Activated CD4-positive, alpha-beta T cell treated with anti-CD3 and anti-CD28 coated beads for 48 hours (primary cell): ENCODE measurements around the gene FASTKD1.
A peak's percentile ranks its signal among the peaks of the same experiment; 100 is the strongest.
"Not testable (repeated sequence)": the region's sequence is repeated elsewhere in the genome, so short reads cannot be mapped to it uniquely, and the experiment has no call there.

Source experiments
- DNase-seq: peaks from one replicate; pipeline ENCODE4 v3.0.0-alpha.2; 2020

The FASTKD1 gene

DNA sequence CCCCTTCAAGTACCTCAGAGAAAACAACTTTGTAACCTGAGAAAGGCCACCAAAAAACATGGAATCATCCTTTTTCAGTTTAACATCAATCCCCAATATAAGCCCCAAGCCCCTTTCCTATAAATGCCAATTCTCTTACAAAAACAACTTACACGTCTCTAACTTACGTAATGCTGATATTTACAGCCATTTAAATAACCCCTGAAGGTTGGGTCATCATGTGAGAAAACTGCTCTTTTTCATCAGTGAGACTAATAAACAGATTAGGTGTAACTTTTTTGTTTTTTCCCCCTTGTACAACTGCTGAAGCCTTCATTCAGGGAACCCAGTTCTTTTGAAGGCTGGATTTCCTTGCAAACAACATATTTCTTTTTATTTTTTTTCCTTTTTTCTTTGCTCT is 3.7 kb downstream of the FASTKD1 start:
- DNase-seq: no peak

DNA sequence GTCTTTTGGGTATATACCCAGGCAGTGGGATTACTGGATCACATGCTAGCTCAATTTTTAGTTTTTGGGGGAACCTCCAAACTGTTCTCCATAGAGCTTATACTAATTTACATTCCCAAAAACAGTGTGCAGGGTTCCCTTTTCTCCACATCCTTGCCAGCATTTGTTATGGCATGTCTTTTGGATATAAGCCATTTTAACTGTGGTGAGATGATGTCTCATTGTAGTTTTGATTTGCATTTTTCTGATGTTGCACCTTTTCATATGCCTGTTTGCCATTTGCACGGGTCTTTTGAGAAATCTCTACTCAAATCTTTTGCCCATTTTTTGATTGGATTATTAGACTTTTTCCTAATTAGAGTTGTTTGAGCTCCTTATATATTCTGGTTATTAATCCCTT is 8.0 kb downstream of the FASTKD1 start:
- DNase-seq: no peak

GRCh38 chr2:169562519-169562918 is 11.1 kb downstream of the FASTKD1 start:
- DNase-seq: no peak

GRCh38 chr2:169562084-169562483 is 11.6 kb downstream of the FASTKD1 start:
- DNase-seq: not testable (repeated sequence)

GRCh38 chr2:169561364-169561763 is 12.3 kb downstream of the FASTKD1 start:
- no peak for DNase-seq

GRCh38 chr2:169546756-169547155 is 26.9 kb downstream of the FASTKD1 start:
- DNase-seq: no peak

DNA sequence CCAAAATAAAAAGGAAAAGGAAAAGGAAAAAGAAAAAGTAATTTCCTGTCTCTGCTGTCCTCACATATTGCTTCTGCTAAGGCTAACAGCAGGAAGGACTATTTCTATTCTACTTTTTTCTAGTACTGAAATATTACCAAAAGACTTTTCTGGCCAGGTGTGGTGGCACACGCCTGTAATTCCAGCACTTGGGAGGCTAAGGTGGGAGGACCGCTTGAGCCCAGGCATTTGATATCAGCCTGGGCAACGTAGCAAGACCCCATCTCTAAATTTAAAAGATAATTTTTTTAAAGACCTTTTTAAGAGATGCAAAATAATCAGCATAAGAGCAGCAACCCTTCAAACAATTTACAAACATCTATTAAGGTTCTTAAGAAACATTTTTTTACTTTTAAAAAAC is 31.2 kb downstream of the FASTKD1 start:
- no peak for DNase-seq

DNA sequence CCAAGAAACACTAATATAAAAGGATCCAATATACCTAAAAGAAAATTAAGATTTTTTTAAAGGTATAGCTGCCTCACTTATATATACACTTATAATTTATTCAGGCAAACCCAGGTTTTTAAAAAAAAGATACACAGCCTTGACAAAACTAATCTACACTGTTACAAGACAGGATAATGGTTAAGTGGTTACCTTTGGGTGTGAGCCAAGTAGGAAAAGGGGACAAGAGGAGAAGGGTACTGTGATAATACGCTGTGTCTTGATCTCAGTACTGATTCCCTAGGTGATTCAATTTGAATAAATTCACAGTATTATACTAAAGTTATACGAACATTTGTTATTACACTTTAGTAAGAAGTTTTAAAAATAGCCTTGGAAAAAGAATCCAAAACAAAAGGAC is 33.5 kb downstream of the FASTKD1 start:
- DNase-seq: no peak

GRCh38 chr2:169539460-169539859 is 34.2 kb downstream of the FASTKD1 start:
- not testable (repeated sequence) for DNase-seq

DNA sequence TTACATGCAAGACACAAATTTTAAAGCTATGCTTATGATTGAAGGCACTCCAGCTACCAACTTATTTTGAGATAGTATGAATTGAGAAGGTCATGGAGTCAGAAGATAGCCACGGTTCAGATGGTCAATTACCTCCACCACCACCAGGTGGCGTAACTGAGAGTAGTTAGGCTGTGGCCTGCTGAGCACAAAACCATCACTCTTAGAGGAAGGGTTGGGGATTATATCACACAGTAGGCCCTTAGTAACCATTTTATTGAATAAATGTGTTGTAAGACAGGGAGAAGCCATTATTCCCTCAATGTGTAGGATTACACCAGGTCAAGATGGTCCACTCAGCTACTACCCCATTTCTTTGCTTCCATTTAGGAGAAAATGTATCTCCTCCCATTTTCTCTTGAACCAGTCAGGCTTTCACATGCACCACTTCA is 45.4 kb downstream of the FASTKD1 start:
- peak; percentile 84 for DNase-seq

DNA sequence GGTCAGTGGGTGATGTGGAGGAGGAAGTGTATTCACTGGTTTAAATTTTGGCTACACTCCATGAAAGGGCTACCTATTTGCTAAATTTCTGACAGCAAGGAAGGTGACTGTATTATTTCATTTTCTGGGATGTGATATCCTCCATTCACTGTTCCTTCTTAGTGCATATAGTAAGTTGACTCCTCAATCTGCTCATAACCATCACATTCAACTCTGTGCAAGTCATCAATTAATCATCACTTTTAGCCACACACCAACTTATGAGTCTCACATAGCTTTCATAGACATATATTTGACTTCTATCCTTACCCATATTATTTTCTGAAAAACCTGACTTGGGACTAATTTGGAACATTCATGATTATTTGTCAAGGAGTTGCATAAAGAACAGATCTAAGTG is 47.2 kb downstream of the FASTKD1 start:
- no peak for DNase-seq

DNA sequence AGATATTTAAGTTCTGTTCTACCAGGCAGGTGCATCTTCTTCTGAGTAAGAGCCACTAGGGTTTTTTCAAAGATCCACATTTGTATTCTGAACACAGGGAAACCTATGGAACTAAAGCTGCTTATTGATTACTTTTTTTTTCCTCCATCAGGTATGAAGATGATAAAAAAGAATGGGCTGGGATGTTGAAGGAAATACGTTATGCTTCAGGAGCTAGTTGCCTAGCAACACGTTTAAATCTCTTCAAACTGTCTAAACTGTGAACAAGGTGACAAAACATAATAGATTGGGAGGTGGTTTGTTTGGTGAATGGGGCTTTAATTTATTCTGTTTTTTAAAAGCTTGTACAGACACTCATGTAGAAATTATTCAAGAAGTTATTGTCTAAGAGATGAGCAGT is 48.2 kb downstream of the FASTKD1 start:
- DNase-seq: no peak

DNA sequence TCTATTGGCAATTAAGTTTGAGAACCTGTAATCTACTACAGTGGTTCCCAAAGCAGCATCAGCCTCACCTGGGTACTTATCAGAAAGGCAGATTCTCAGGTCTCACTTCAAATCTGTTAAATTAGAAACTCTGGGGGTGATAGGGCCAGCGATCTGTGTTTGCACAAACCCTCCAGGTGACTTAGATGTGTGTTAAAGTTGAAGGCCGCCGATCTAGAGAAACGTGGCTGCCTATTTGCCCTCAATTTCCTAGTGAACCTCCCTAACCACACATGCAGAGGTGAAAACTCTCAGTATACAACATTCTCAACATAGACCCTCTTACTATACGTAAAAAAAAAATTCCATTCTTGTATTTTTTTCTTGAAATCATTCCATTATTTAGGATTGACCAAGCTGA is 50.0 kb downstream of the FASTKD1 start:
- no peak for DNase-seq

DNA sequence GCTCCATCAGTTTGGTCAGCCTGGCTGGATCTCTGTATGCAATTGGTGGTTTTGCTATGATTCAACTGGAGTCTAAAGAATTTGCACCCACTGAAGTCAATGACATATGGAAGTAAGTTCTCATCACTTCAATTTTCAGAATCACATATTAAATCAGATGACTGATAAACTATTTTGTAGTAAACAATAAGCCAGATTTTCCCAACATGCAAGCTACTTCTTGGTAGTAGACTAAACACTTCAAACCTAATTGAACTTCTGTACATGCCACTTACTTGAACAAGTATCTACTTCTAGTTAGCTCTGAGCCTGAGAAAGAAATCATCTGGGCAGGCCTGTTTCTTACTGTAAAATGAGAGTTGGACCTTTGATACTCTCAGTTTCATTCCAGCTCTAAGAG is 52.8 kb downstream of the FASTKD1 start:
- DNase-seq: no peak

- not testable (repeated sequence) for DNase-seq
Measured at GRCh38 chr2:169516488-169516995, 57.1 kb downstream of the FASTKD1 start.

GRCh38 chr2:169514758-169515157 is 58.9 kb downstream of the FASTKD1 start:
- DNase-seq: not testable (repeated sequence)

GRCh38 chr2:169513926-169514325 is 59.7 kb downstream of the FASTKD1 start:
- DNase-seq: no peak

DNA sequence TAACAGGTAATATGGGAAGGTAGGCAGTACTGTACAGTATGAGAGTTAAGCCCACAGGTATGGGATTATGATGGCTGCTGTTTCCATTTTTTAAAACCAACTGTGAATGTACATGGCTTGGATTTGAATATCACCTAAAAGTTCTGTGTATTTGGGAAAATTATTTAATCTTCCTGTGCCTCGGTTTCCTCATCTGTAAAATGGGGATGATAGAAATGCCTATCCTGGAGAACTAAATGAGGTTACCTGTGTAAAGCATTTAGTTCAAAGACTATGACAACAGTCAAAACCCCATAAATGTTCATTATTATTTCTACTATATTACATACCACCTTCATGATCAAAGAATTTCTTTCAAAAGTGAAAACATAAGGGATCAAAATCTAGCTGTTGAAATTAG is 60.6 kb downstream of the FASTKD1 start:
- no peak for DNase-seq

GRCh38 chr2:169512525-169512924 is 61.1 kb downstream of the FASTKD1 start:
- no peak for DNase-seq

DNA sequence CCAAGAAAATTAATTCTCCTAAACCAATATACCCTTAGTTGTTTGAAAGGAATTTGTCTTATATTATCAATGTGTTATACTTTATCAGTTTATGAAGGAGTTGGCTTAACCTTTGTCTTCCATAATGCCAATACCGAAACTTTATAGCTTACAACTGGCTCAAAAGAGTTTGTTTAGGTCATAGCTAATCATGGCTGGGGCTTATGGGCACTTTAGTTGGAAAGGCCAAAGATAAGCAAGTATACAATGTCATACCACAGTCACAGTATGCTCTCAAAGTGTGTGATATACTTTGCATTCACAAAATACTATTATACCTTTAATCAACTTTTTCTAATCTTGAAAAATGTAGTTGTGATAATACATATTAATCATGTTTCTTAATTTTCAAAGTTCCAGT is 61.8 kb downstream of the FASTKD1 start:
- no peak for DNase-seq

GRCh38 chr2:169510496-169510895 is 63.2 kb downstream of the FASTKD1 start:
- no peak for DNase-seq

GRCh38 chr2:169509955-169510354 is 63.7 kb downstream of the FASTKD1 start:
- no peak for DNase-seq

DNA sequence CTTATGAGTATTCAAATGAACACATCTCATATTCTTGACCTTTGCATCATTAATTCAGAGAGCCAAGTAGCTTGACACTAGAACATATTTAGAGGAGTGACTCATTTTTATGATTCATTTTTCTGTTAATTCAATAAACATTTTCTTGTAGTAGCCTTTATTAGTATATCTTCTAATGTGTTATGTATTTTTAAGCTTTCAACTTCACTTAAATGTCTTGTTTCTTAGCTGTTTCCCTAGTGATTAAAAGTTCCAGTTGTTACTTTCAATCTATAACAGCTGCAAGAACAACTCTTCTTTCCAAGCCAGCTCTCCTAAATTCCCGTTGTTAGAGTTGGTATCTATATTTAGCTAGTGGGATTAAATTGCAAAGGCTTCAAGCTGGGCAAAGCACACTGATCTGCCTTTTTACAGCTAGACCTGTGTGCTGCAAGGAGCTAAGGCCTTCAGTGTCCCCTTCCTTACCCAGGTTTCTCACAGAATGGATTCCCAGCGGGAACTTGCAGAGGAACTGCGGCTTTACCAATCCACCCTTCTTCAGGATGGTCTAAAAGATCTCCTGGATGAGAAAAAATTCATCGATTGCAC is 64.3 kb downstream of the FASTKD1 start, which contains the start of gene KLHL41:
Gene KLHL41, plus strand, starts transcription at position 405 of the 588 bp plus-strand sequence. Its CDS starts 77 bp downstream, at position 482.
- no peak for DNase-seq

GRCh38 chr2:169507698-169508097 is 66.0 kb downstream of the FASTKD1 start:
- no peak for DNase-seq

GRCh38 chr2:169504651-169505050 is 69.0 kb downstream of the FASTKD1 start:
- DNase-seq: no peak
